Type B pancreatic cell (in vitro differentiated cells): Measurements from ENCODE around the gene PLEKHS1. TPM values are rescaled to one million over a fixed set of nuclear protein-coding genes. Genes with fewer than 3 reads are reported as not detected.

ENCODE experiments used
- DNase-seq: peaks from one replicate; pipeline ENCODE4 v3.0.0; 2021; ENCODE audit warnings: mixed read lengths; ENCODE audit not compliant: unreplicated experiment; ENCODE audit errors: extremely low spot score
- H3K27ac Mint-ChIP-seq: 2 replicates; pipeline ENCODE4 v1.8.0; 2021; ENCODE audit warnings: mild to moderate bottlenecking, mixed read lengths
- H3K27me3 Mint-ChIP-seq: 2 replicates; pipeline ENCODE4 v1.8.0; 2021; ENCODE audit warnings: mixed read lengths
- H3K36me3 Mint-ChIP-seq: 2 replicates; pipeline ENCODE4 v1.8.0; 2021; ENCODE audit warnings: mixed read lengths
- H3K4me1 Mint-ChIP-seq: one replicate; pipeline ENCODE4 v1.8.0; 2021; ENCODE audit warnings: mixed read lengths; ENCODE audit not compliant: unreplicated experiment
- H3K4me3 Mint-ChIP-seq: 2 replicates; pipeline ENCODE4 v1.8.0; 2021; ENCODE audit warnings: mild to moderate bottlenecking, mixed read lengths
- H3K9me3 Mint-ChIP-seq: 2 replicates; pipeline ENCODE4 v1.8.0; 2021; ENCODE audit warnings: mixed read lengths
- CTCF ChIP-seq: fragments of 200-600 bp; sonication (generic); conservative IDR thresholded peaks from 2 replicates; pipeline ENCODE4 v1.5.0; 2021; ENCODE audit warnings: antibody characterized with exemption, mild to moderate bottlenecking
- total RNA-seq: library from RNA; stranded (reverse); gene quantifications from 2 replicates; pipeline ENCODE4 v1.2.1, GENCODE V29; 2021; ENCODE audit warnings: low replicate concordance

The PLEKHS1 gene
- total RNA-seq, 1 donor from 2014 or later, result 0.12 TPM

GRCh38 chr10:113776553-113776952 lies 25.1 kb downstream of the PLEKHS1 start:
- H3K36me3 Mint-ChIP-seq, result no peaks in the 10 kb centered on the region
- H3K4me3 Mint-ChIP-seq, result no peak overlapping the region
- peaks cover 4% of the 10 kb centered on the region for H3K4me1 Mint-ChIP-seq
- no peaks in the 10 kb centered on the region for H3K9me3 Mint-ChIP-seq
- DNase-seq, result no peak
- TF ChIP-seq CTCF, result no peak
- H3K27ac Mint-ChIP-seq, result no peak overlapping the region
- peaks cover 35% of the 10 kb centered on the region for H3K27me3 Mint-ChIP-seq

- Mint-ChIP-seq H3K27ac (no peak overlapping the region), H3K36me3 (no peaks in the 10 kb centered on the region), H3K4me1 (peaks cover 1% of the 10 kb centered on the region), H3K9me3 (no peaks in the 10 kb centered on the region), H3K27me3 (peaks cover 37% of the 10 kb centered on the region), H3K4me3 (no peak overlapping the region)
- TF ChIP-seq CTCF, result no peak
- DNase-seq, result no peak
These were observed 29.3 kb downstream of the PLEKHS1 start for GRCh38 chr10:113780681-113781250.

- H3K27me3 Mint-ChIP-seq, result peaks cover 32% of the 10 kb centered on the region
- H3K36me3 Mint-ChIP-seq, result no peaks in the 10 kb centered on the region
- no peak overlapping the region for H3K27ac Mint-ChIP-seq
- H3K4me1 Mint-ChIP-seq, result no peaks in the 10 kb centered on the region
- TF ChIP-seq CTCF, result no peak
- H3K4me3 Mint-ChIP-seq, result no peak overlapping the region
- DNase-seq, result no peak
- no peaks in the 10 kb centered on the region for H3K9me3 Mint-ChIP-seq
These were observed 30.9 kb downstream of the PLEKHS1 start for GRCh38 chr10:113782367-113782766.

- Mint-ChIP-seq H3K4me1 (no peaks in the 10 kb centered on the region), H3K9me3 (no peaks in the 10 kb centered on the region), H3K4me3 (no peak overlapping the region), H3K27me3 (peaks cover 32% of the 10 kb centered on the region), H3K27ac (no peak overlapping the region), H3K36me3 (no peaks in the 10 kb centered on the region)
- no peak for TF ChIP-seq CTCF
- no peak for DNase-seq
These were observed 31.7 kb downstream of the PLEKHS1 start for GRCh38 chr10:113782986-113783704.

GRCh38 chr10:113788604-113789083 lies 37.2 kb downstream of the PLEKHS1 start:
- Mint-ChIP-seq H3K4me3 (no peak overlapping the region), H3K4me1 (no peaks in the 10 kb centered on the region), H3K36me3 (no peaks in the 10 kb centered on the region), H3K27ac (no peak overlapping the region), H3K9me3 (no peaks in the 10 kb centered on the region), H3K27me3 (peaks cover 4% of the 10 kb centered on the region)
- DNase-seq, result no peak
- no peak for TF ChIP-seq CTCF
